Measurements from ENCODE around the gene BRD1.

- TF ChIP-seq CTCF (IDR thresholded peaks at IDR 0.05), result no peak
- TF ChIP-seq POLR2A (IDR thresholded peaks at IDR 0.05), result no peak
Observed at GRCh38 chr22:49768077-49768910, 59.4 kb downstream of the BRD1 start.
